DND-41 (cell line): ENCODE measurements around the gene TBC1D3I.

Source experiments
- EZH2 ChIP-seq: IDR thresholded peaks from 3 replicates; pipeline ENCODE4 v1.6.1; 2012; ENCODE audit warnings: borderline replicate concordance, low read depth, mild to moderate bottlenecking, moderate library complexity, low read length, inconsistent platforms; ENCODE audit not compliant: severe bottlenecking
- TF ChIP-seq, protein P1 (sequence below): IDR thresholded peaks from 2 replicates; pipeline ENCODE4 v1.5.1; 2012; ENCODE audit warnings: borderline replicate concordance, low read length, moderate library complexity, mild to moderate bottlenecking; ENCODE audit not compliant: poor library complexity, severe bottlenecking; ENCODE audit errors: extremely low read depth

DNA sequence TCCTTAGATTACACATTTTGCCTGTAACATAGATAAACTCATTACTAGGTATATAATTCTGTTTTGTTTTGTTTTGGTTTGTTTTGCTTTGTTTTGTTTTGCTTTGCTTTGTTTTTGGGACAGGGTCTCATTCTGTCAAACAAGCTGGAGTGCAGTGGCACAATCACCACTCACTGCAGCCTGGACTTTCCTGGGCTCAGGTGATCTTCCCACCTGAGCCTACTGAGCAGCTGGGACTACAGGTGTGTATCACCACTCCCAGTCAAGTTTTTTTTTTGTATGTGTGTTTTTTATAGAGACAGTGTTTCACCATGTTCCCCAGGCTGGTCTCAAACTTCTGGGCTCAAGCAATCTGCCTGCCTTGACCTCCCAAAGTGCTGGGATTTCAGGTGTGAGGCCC is 54.8 kb downstream of the TBC1D3I start:
- TF ChIP-seq, protein P1, sequence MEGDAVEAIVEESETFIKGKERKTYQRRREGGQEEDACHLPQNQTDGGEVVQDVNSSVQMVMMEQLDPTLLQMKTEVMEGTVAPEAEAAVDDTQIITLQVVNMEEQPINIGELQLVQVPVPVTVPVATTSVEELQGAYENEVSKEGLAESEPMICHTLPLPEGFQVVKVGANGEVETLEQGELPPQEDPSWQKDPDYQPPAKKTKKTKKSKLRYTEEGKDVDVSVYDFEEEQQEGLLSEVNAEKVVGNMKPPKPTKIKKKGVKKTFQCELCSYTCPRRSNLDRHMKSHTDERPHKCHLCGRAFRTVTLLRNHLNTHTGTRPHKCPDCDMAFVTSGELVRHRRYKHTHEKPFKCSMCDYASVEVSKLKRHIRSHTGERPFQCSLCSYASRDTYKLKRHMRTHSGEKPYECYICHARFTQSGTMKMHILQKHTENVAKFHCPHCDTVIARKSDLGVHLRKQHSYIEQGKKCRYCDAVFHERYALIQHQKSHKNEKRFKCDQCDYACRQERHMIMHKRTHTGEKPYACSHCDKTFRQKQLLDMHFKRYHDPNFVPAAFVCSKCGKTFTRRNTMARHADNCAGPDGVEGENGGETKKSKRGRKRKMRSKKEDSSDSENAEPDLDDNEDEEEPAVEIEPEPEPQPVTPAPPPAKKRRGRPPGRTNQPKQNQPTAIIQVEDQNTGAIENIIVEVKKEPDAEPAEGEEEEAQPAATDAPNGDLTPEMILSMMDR = no peak
- no peak for TF ChIP-seq EZH2
